NT2/D1 (cell line): ENCODE results near the gene CACNB3.

Experiments
- SUZ12 ChIP-seq: IDR thresholded peaks from 2 replicates; pipeline ENCODE4 v1.6.1; 2011; ENCODE audit not compliant: insufficient read length, insufficient read depth; ENCODE audit errors: extremely low read depth
- ZNF274 ChIP-seq: IDR thresholded peaks from 2 replicates; pipeline ENCODE4 v1.6.1; 2011; ENCODE audit warnings: mild to moderate bottlenecking, low read depth, low read length

- TF ChIP-seq SUZ12 (no peak), ZNF274 (no peak)
Measured at GRCh38 chr12:48782457-48783395, 35.6 kb upstream of the CACNB3 start.
